ENCODE measurements around the gene APOBEC3F.

DNA sequence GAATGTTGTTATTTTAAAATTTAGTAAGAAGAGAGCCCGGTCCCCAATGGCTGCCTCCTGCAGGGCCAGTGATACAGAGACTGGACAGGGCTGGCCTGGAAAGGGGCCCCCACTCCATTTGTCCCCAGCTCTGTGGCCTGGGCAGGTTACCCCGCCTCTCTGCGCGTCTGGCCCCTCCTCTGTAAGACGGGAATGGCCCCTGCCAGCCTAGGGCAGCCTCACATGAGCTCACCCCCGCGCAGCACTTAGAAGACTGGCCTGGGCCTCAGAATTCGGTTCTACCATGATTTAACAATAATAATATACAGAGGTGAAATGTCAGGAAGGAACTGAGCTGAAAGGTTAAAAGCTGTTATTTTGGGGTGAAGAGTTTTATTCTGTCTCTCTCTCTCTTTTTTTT lies 37.7 kb downstream of the APOBEC3F start:
- TF ChIP-seq, protein P1, sequence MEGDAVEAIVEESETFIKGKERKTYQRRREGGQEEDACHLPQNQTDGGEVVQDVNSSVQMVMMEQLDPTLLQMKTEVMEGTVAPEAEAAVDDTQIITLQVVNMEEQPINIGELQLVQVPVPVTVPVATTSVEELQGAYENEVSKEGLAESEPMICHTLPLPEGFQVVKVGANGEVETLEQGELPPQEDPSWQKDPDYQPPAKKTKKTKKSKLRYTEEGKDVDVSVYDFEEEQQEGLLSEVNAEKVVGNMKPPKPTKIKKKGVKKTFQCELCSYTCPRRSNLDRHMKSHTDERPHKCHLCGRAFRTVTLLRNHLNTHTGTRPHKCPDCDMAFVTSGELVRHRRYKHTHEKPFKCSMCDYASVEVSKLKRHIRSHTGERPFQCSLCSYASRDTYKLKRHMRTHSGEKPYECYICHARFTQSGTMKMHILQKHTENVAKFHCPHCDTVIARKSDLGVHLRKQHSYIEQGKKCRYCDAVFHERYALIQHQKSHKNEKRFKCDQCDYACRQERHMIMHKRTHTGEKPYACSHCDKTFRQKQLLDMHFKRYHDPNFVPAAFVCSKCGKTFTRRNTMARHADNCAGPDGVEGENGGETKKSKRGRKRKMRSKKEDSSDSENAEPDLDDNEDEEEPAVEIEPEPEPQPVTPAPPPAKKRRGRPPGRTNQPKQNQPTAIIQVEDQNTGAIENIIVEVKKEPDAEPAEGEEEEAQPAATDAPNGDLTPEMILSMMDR (IDR thresholded peaks at IDR 0.05), result no peak
- TF ChIP-seq POLR2AphosphoS5 (IDR thresholded peaks at IDR 0.05), result no peak
